HepG2 (cell line): ENCODE measurements around the gene TTC5. TPM values are rescaled to one million over a fixed set of nuclear protein-coding genes. Genes with fewer than 3 reads are reported as not detected.

Experiments
- BATF2 ChIP-seq: sonication (generic); formaldehyde crosslinking; IDR thresholded peaks from 2 replicates; pipeline ENCODE4 v1.8.0; 2022; ENCODE audit warnings: mild to moderate bottlenecking, missing genetic modification reagents, moderate library complexity
- CCDC6 ChIP-seq: sonication (generic); formaldehyde crosslinking; IDR thresholded peaks from 2 replicates; pipeline ENCODE4 v1.8.1; 2022; ENCODE audit warnings: mild to moderate bottlenecking, missing genetic modification reagents, moderate library complexity
- DPF2 ChIP-seq: sonication (generic); formaldehyde crosslinking; IDR thresholded peaks from 2 replicates; pipeline ENCODE4 v1.4.0; 2020; ENCODE audit warnings: mild to moderate bottlenecking, low read depth, missing genetic modification reagents, borderline replicate concordance
- FIP1L1 ChIP-seq: fragments of 200-400 bp; formaldehyde crosslinking; IDR thresholded peaks from 2 replicates; pipeline ENCODE4 v1.6.1; 2018; ENCODE audit warnings: low read depth, mild to moderate bottlenecking, low read length, moderate library complexity, borderline replicate concordance; ENCODE audit not compliant: insufficient read depth
- FOXK1 ChIP-seq: sonication (generic); formaldehyde crosslinking; IDR thresholded peaks from 2 replicates; pipeline ENCODE4 v1.4.0; 2020; ENCODE audit warnings: low read depth, missing genetic modification reagents, borderline replicate concordance
- HDAC1 ChIP-seq: sonication (generic); formaldehyde crosslinking; IDR thresholded peaks from 2 replicates; pipeline ENCODE4 v1.5.1; 2020; ENCODE audit warnings: mild to moderate bottlenecking, missing genetic modification reagents
- HDAC6 ChIP-seq: fragments of 200-600 bp; sonication (generic); IDR thresholded peaks from 2 replicates; pipeline ENCODE4 v1.7.0; 2017; ENCODE audit warnings: mild to moderate bottlenecking, antibody characterized with exemption, low read length, low read depth
- HES4 ChIP-seq: sonication (generic); formaldehyde crosslinking; IDR thresholded peaks from 2 replicates; pipeline ENCODE4 v1.9.0; 2021; ENCODE audit warnings: mild to moderate bottlenecking, missing genetic modification reagents, borderline replicate concordance
- KDM4B ChIP-seq: sonication (generic); formaldehyde crosslinking; IDR thresholded peaks from 2 replicates; pipeline ENCODE4 v1.4.0; 2020; ENCODE audit warnings: missing genetic modification reagents
- MAFK ChIP-seq, 2 experiments: IDR thresholded peaks in 1 of 2; conservative IDR thresholded peaks in 1 of 2; 2 replicates each; pipeline ENCODE4 v1.6.1; 2011; ENCODE audit warnings: improper control_type of control experiment in 2 of 2, low read length in 2 of 2
- MIER3 ChIP-seq: IDR thresholded peaks from 2 replicates; pipeline ENCODE4 v1.6.1; 2016; ENCODE audit warnings: missing compliant biosample characterization, borderline replicate concordance
- MXI1 ChIP-seq: IDR thresholded peaks from 3 replicates; pipeline ENCODE4 v1.6.1; 2012; ENCODE audit warnings: low read depth, low read length, inconsistent platforms, borderline replicate concordance
- NFE2L1 ChIP-seq: sonication (generic); formaldehyde crosslinking; IDR thresholded peaks from 2 replicates; pipeline ENCODE4 v1.4.0; 2020; ENCODE audit warnings: missing genetic modification reagents, mild to moderate bottlenecking, borderline replicate concordance
- NFKBIZ ChIP-seq: IDR thresholded peaks from 2 replicates; pipeline ENCODE4 v1.6.1; 2018; ENCODE audit warnings: missing genetic modification reagents, missing compliant biosample characterization
- RARG ChIP-seq: sonication (generic); formaldehyde crosslinking; IDR thresholded peaks from 2 replicates; pipeline ENCODE4 v1.4.0; 2020; ENCODE audit warnings: low read depth, mild to moderate bottlenecking, missing genetic modification reagents
- SOX13 ChIP-seq, 3 experiments: fragments of 450-650 bp in 1 of 3; sonication (generic) in 1 of 3; formaldehyde crosslinking in 1 of 3; IDR thresholded peaks in 2 of 3; conservative IDR thresholded peaks in 1 of 3; 2 replicates each; pipeline versions ENCODE4 v1.5.0 to v1.6.1; 2016 to 2020; ENCODE audit warnings: antibody characterized with exemption in 1 of 3, mild to moderate bottlenecking in 1 of 3, missing compliant biosample characterization in 1 of 3, missing genetic modification reagents in 1 of 3, moderate library complexity in 1 of 3
- SRSF1 ChIP-seq: fragments of 200-400 bp; formaldehyde crosslinking; optimal IDR thresholded peaks from 2 replicates; pipeline ENCODE3; 2017; ENCODE audit warnings: mild to moderate bottlenecking, low read depth, low read length, moderate library complexity
- TP53 ChIP-seq: sonication (generic); formaldehyde crosslinking; conservative IDR thresholded peaks from 2 replicates; pipeline ENCODE4 v1.4.0; 2020; ENCODE audit warnings: missing genetic modification reagents
- YEATS4 ChIP-seq: sonication (generic); formaldehyde crosslinking; IDR thresholded peaks from 2 replicates; pipeline ENCODE4 v1.4.0; 2020; ENCODE audit warnings: missing genetic modification reagents, borderline replicate concordance
- YY1 ChIP-seq: IDR thresholded peaks from 2 replicates; pipeline ENCODE4 v1.6.1; 2011; ENCODE audit warnings: low read length, low read depth, moderate library complexity, mild to moderate bottlenecking; ENCODE audit not compliant: insufficient read depth, insufficient replicate concordance
- ZNF446 ChIP-seq: sonication (generic); formaldehyde crosslinking; IDR thresholded peaks from 2 replicates; pipeline ENCODE4 v1.5.0; 2020; ENCODE audit warnings: mild to moderate bottlenecking, missing genetic modification reagents
- ZNF616 ChIP-seq: sonication (generic); formaldehyde crosslinking; IDR thresholded peaks from 2 replicates; pipeline ENCODE4 v1.5.0; 2020; ENCODE audit warnings: low read depth, mild to moderate bottlenecking, missing genetic modification reagents
- ZNF703 ChIP-seq: sonication (generic); formaldehyde crosslinking; IDR thresholded peaks from 2 replicates; pipeline ENCODE4 v1.5.1; 2020; ENCODE audit warnings: missing genetic modification reagents, mild to moderate bottlenecking, moderate library complexity, borderline replicate concordance
- ZSCAN21 ChIP-seq: sonication (generic); formaldehyde crosslinking; IDR thresholded peaks from 2 replicates; pipeline ENCODE4 v1.8.0; 2022; ENCODE audit warnings: mild to moderate bottlenecking, missing genetic modification reagents, moderate library complexity, borderline replicate concordance
- polyA plus RNA-seq, 8 experiments: library from polyadenylated mRNA; depleted of rRNA in 3 of 8; stranded (reverse) in 7 of 8; unstranded in 1 of 8; fragments of >200 nt; fragmentation: Illumina TruSeq in 4 of 8; extraction: Trizol in 4 of 8; gene quantifications; 2 replicates each; pipeline versions ENCODE4 v1.2.1 to v1.2.3, GENCODE V29; 2011 to 2016; ENCODE audit warnings: low read depth in 4 of 8, missing spikeins in 1 of 8, mixed read lengths in 1 of 8; ENCODE audit not compliant: insufficient read depth in 1 of 8
- total RNA-seq, 5 experiments: library from RNA; depleted of rRNA; stranded (reverse); fragments of >200 nt; fragmentation: Illumina TruSeq; extraction: Trizol; gene quantifications; 2 replicates each; pipeline ENCODE4 v1.2.3, GENCODE V29; 2016; ENCODE audit warnings: low read depth in 1 of 5
- TF ChIP-seq, protein P1 (sequence below): sonication (generic); formaldehyde crosslinking; conservative IDR thresholded peaks from 2 replicates; pipeline ENCODE4 v1.8.1; 2023; ENCODE audit warnings: missing genetic modification reagents
- TF ChIP-seq, protein P2 (sequence below): sonication (generic); formaldehyde crosslinking; IDR thresholded peaks from 2 replicates; pipeline ENCODE4 v1.5.0; 2020; ENCODE audit warnings: missing genetic modification reagents

Gene TTC5
- total and polyA plus RNA-seq, 2 of the 13 experiments (the other 11 are each of a cell fraction or from before 2014, with no cell fraction given) = 8.7 to 28.5 TPM

DNA sequence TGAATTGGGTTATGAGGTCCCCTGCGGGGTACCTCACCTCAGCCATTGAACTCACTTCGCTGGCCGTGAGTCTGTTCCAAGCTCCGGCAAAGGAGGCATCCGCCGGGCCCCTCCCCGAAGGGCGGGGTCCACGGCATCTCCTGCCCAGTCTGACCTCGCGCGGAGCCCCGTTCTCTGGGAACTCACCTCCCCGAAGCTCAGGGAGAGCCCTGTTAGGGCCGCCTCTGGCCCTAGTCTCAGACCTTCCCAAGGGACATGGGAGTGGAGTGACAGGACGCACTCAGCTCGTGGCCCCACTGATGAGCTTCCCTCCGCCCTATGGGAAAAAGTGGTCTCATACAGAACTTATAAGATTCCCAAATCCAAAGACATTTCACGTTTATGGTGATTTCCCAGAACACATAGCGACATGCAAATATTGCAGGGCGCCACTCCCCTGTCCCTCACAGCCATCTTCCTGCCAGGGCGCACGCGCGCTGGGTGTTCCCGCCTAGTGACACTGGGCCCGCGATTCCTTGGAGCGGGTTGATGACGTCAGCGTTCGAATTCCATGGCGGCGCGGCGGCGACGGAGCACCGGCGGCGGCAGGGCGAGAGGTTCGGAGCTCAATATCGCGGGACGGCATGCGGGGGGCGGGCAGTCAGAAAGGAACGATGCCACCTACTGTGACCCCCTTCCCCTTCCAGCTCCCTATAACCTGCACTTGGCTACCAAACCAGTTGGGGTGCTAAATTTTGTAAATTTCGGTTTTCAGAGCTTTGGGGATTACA, 37.5 kb upstream of the TTC5 start, which contains the start of gene PARP2 (continued):
- TF ChIP-seq YY1 (peak; percentile 92), KDM4B (no peak; the same call in 1 of the 2 replicates), NFE2L1 (CRISPR knock-in tag) (no peak), MAFK (conservative IDR thresholded peaks at IDR 0.05 in 1 of 2, IDR thresholded peaks at IDR 0.05 in 1 of 2; ENCODE audit: low read length in 2 of 2) (peak; percentile 60 to 64), ZSCAN21 (CRISPR knock-in tag) (peak; percentile 70; the same call in 1 of the 2 replicates), MXI1 (peak; percentile 77; the same call in 1 of the 3 replicates), FOXK1 (CRISPR knock-in tag) (peak; percentile 86), FIP1L1 (no peak), MIER3 (CRISPR knock-in tag) (peak; percentile 95), RARG (CRISPR knock-in tag) (0 out of 2 replicates have a peak, but pooled peaks have one; percentile 49), YEATS4 (CRISPR knock-in tag) (peak; percentile 84), SOX13 (IDR thresholded peaks at IDR 0.05) (peak; percentile 61), SOX13 (CRISPR knock-in tag; conservative IDR thresholded peaks at IDR 0.05 in 1 of 2, IDR thresholded peaks at IDR 0.05 in 1 of 2) (0 out of 4 replicates have a peak, but pooled peaks of 1 of the 2 experiments have one; percentile 51), ZNF703 (CRISPR knock-in tag) (no peak), ZNF446 (CRISPR knock-in tag) (no peak), NFKBIZ (CRISPR knock-in tag) (no peak; the same call in 1 of the 2 replicates), HES4 (CRISPR knock-in tag) (peak; percentile 81; the same call in 1 of the 2 replicates), HDAC1 (CRISPR knock-in tag) (peak; percentile 94), BATF2 (0 out of 2 replicates have a peak, but pooled peaks have one; percentile 68), CCDC6 (CRISPR knock-in tag) (peak; percentile 96), HDAC6 (no peak), TP53 (CRISPR knock-in tag) (no peak), DPF2 (CRISPR knock-in tag) (no peak), SRSF1 (no peak), ZNF616 (CRISPR knock-in tag) (no peak; the same call in 1 of the 2 replicates)
- TF ChIP-seq, protein P1, sequence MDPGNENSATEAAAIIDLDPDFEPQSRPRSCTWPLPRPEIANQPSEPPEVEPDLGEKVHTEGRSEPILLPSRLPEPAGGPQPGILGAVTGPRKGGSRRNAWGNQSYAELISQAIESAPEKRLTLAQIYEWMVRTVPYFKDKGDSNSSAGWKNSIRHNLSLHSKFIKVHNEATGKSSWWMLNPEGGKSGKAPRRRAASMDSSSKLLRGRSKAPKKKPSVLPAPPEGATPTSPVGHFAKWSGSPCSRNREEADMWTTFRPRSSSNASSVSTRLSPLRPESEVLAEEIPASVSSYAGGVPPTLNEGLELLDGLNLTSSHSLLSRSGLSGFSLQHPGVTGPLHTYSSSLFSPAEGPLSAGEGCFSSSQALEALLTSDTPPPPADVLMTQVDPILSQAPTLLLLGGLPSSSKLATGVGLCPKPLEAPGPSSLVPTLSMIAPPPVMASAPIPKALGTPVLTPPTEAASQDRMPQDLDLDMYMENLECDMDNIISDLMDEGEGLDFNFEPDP (CRISPR knock-in tag) = no peak
- TF ChIP-seq, protein P2, sequence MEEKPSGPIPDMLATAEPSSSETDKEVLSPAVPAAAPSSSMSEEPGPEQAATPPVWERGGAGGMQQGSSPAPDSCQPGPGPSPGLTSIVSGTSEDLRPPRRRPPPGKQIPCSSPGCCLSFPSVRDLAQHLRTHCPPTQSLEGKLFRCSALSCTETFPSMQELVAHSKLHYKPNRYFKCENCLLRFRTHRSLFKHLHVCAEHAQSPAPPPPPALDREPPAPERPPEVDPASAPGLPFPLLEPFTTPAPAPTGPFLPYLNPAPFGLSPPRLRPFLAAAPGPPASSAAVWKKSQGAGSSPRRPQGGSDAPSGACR = peak; percentile 98
